Ishikawa (cell line): ENCODE measurements around the gene LMAN1L.

Experiments
- CEBPB ChIP-seq: IDR thresholded peaks from 2 replicates; pipeline ENCODE4 v1.6.1; 2012
- CREB1 ChIP-seq: IDR thresholded peaks from 2 replicates; pipeline ENCODE4 v1.6.1; 2012; ENCODE audit warnings: low read depth
- EGR1 ChIP-seq: IDR thresholded peaks from 2 replicates; pipeline ENCODE4 v1.6.1; 2012
- EP300 ChIP-seq: IDR thresholded peaks from 2 replicates; pipeline ENCODE4 v1.6.1; 2012; ENCODE audit warnings: borderline replicate concordance
- FOXM1 ChIP-seq: IDR thresholded peaks from 2 replicates; pipeline ENCODE4 v1.6.1; 2012; ENCODE audit warnings: low read depth, borderline replicate concordance
- NFIC ChIP-seq: IDR thresholded peaks from 2 replicates; pipeline ENCODE4 v1.6.1; 2012
- RAD21 ChIP-seq: IDR thresholded peaks from 2 replicates; pipeline ENCODE4 v1.6.1; 2012; ENCODE audit warnings: low read depth
- TAF1 ChIP-seq: IDR thresholded peaks from 2 replicates; pipeline ENCODE4 v1.6.1; 2012; ENCODE audit warnings: low read depth, mild to moderate bottlenecking
- TCF12 ChIP-seq: IDR thresholded peaks from 2 replicates; pipeline ENCODE4 v1.6.1; 2012; ENCODE audit warnings: low read depth
- TEAD4 ChIP-seq: IDR thresholded peaks from 2 replicates; pipeline ENCODE4 v1.6.1; 2012
- YY1 ChIP-seq: IDR thresholded peaks from 2 replicates; pipeline ENCODE4 v1.6.1; 2012; ENCODE audit warnings: low read depth
- ZBTB7A ChIP-seq: IDR thresholded peaks from 2 replicates; pipeline ENCODE4 v1.6.1; 2012; ENCODE audit warnings: low read depth
- TF ChIP-seq, protein P1 (sequence below): IDR thresholded peaks from 2 replicates; pipeline ENCODE4 v1.6.1; 2012
- TF ChIP-seq, protein P2 (sequence below): IDR thresholded peaks from 2 replicates; pipeline ENCODE4 v1.6.1; 2012; ENCODE audit warnings: low read depth, mild to moderate bottlenecking
- TF ChIP-seq, protein P3 (sequence below): IDR thresholded peaks from 2 replicates; pipeline ENCODE4 v1.6.1; 2012

LMAN1L gene

DNA sequence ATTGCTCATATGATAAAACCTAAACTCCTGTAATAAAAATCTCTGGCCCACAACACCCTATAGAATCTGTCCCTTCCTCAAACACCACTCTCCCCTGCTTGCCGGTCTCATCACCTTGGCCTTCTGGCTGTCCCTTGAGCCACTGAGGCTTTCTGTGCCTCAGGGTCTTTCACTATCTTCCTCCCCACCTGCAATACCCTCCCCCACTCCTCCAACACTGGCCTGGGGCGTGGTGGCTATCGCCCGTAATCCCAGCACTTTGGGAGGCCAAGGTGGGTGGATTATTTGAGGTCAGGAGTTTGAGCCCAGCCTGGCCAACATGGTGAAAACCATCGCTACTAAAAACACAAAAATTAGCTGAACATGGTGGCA is 34.0 kb upstream of the LMAN1L start:
- TF ChIP-seq CEBPB (no peak), TCF12 (no peak)
- TF ChIP-seq, protein P1, sequence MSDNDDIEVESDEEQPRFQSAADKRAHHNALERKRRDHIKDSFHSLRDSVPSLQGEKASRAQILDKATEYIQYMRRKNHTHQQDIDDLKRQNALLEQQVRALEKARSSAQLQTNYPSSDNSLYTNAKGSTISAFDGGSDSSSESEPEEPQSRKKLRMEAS = no peak

DNA sequence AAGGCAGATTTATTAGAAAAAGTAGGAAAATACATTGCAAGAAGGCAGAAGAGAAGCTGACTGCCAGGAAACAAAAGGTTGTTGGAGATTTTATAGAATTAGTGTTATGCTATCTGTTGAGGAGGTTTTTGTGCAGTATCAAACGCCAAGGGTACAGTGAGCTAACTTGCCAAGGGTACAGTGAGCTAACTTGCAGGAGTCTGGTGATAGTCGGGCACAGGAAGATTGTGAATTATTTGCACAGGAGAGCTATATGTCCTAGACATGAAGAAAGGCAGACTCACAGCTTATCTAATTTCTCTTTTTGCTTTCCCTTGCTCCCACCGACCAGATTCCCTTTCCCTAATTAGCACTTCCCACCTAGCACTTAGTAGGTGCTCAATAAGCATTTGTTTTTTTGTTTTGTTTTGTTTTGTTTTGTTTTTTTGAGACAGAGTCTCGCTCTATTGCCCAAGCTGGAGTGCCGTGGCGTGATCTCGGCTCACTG is 33.4 kb upstream of the LMAN1L start:
- TF ChIP-seq YY1 = no peak
- TF ChIP-seq, protein P2, sequence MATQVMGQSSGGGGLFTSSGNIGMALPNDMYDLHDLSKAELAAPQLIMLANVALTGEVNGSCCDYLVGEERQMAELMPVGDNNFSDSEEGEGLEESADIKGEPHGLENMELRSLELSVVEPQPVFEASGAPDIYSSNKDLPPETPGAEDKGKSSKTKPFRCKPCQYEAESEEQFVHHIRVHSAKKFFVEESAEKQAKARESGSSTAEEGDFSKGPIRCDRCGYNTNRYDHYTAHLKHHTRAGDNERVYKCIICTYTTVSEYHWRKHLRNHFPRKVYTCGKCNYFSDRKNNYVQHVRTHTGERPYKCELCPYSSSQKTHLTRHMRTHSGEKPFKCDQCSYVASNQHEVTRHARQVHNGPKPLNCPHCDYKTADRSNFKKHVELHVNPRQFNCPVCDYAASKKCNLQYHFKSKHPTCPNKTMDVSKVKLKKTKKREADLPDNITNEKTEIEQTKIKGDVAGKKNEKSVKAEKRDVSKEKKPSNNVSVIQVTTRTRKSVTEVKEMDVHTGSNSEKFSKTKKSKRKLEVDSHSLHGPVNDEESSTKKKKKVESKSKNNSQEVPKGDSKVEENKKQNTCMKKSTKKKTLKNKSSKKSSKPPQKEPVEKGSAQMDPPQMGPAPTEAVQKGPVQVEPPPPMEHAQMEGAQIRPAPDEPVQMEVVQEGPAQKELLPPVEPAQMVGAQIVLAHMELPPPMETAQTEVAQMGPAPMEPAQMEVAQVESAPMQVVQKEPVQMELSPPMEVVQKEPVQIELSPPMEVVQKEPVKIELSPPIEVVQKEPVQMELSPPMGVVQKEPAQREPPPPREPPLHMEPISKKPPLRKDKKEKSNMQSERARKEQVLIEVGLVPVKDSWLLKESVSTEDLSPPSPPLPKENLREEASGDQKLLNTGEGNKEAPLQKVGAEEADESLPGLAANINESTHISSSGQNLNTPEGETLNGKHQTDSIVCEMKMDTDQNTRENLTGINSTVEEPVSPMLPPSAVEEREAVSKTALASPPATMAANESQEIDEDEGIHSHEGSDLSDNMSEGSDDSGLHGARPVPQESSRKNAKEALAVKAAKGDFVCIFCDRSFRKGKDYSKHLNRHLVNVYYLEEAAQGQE = no peak
- no peak for TF ChIP-seq CREB1
- no peak for TF ChIP-seq RAD21
- no peak for TF ChIP-seq TCF12
- TF ChIP-seq CEBPB = no peak
- TF ChIP-seq TEAD4 = no peak
- no peak for TF ChIP-seq NFIC

DNA sequence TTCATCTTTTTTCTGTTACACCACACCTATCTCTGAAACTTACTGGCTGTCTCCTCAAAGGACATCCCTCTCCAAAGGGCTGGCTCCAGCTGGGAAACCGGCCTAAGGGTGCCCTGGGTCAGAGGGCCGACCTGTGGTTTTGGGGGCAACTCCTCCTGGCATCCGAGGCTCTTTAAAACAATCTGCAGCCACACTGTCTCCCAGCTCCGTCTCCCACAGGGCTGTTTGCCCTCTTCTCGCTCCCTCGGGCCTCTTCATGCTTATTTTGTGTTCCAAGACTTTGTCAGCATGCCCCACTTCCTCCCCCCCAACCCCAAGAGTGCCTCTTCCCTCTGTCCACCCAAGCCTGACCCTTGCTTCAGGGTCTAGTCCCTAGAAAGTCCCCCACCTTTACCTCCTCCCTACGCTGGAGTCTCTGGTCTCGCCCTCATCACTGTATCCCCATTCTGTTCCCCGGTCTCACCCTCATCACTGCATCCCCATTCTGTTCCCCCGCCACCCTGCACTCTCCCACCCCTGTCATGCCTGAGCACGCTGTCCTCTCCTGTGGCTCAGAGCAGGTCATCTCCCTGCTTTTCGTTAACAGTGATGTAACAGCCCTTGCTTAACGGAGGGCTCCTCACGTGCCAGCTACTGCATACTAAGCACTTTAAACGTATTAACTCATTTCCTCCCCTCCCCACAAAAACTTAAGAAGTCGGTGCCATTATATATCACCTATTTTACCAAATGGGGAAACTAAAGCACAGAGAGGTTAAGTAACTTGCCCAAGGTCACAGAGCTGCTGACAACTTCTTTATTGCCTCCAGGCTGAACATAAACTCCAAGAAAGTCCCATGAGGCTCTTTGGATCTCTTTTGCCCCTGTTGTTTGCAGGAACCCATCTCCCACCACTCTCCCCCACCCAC is 31.9 kb upstream of the LMAN1L start:
- TF ChIP-seq YY1 = no peak

DNA sequence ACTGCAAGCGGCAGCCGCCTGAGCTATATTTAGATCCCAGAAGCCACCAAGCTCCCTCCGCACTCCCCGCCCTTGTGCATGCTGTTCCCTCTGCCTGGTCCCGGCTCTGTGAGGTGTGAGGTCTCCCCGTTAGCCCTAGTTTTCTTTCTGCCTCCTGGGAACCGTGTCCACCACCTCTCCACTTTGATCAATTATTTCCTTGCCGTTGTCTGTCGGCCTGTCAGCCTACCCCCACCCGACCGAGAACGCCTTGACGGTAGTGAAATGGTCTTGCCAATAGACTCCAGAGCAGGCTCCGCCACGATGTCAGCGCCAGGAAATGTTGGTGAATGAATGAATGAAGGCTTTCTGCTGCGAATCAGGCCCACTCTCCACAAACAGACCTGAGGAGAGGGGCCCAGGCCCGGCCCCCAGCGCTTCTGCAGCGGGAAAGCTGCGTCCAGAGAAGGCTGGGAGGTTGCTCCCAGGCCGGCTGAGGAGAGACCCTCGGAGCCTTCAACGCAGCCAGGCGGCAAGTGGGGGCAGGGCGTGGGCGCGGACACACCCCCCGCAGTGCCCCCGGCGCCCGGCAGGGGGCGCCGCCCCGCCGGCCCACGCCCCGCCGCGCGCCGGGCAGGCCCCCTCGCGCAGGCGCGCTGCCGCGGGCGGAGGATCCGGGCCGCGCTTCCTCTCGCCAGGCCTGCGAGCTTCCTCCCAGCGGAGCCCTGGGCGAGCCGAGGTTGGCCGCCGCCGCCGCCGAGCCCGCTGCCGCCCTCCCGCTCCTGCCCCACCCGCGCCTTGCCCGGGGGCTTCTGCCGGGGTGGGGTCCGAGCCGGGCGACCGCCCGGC is 31.0 kb upstream of the LMAN1L start, which contains the start of gene CSK:
CSK (plus strand) TSS at position 650 of the 828 bp plus-strand sequence. CDS start 16,218 bp downstream, outside the sequence.
- TF ChIP-seq TEAD4 = no peak
- peak; percentile 63; the same call in 1 of the 2 replicates for TF ChIP-seq EGR1
- TF ChIP-seq TCF12 = no peak
- TF ChIP-seq RAD21 = peak; percentile 17; the same call in 1 of the 2 replicates
- no peak for TF ChIP-seq FOXM1
- 0 out of 2 replicates have a peak, but pooled peaks have one; percentile 48 for TF ChIP-seq TAF1
- TF ChIP-seq, protein P3, sequence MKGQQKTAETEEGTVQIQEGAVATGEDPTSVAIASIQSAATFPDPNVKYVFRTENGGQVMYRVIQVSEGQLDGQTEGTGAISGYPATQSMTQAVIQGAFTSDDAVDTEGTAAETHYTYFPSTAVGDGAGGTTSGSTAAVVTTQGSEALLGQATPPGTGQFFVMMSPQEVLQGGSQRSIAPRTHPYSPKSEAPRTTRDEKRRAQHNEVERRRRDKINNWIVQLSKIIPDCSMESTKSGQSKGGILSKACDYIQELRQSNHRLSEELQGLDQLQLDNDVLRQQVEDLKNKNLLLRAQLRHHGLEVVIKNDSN = no peak
- no peak for TF ChIP-seq CEBPB
- TF ChIP-seq, protein P2 = no peak
- TF ChIP-seq YY1 = no peak
- no peak for TF ChIP-seq EP300
- TF ChIP-seq NFIC = no peak
- TF ChIP-seq, protein P1 = 0 out of 2 replicates have a peak, but pooled peaks have one; percentile 5
- TF ChIP-seq CREB1 = no peak
- no peak for TF ChIP-seq ZBTB7A

DNA sequence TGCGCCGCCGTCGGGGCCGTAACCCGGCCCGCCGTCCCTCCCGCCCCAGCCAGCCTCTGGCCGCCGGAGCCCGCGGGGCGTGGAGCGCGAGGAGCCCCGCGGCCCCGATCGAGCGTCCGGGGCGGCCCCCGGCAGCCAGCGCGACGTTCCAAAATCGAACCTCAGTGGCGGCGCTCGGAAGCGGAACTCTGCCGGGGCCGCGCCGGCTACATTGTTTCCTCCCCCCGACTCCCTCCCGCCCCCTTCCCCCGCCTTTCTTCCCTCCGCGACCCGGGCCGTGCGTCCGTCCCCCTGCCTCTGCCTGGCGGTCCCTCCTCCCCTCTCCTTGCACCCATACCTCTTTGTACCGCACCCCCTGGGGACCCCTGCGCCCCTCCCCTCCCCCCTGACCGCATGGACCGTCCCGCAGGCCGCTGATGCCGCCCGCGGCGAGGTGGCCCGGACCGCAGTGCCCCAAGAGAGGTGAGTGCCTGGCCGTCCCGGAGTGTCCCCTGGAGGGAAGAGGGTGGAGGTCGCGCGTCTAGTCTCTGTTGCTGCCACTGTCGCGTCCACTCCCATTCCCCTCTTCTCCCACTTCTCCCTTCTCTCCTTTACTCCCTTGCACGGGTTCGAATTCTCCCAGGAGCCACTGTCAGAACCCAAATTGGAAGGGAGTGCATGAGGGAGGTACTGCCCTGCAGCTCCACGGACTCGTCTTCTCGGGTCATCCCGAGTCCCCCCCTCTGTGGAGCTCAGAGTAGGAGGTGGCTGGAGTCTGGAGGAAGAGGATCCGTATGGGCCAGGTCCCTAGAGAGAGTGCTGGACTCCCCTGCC is 30.2 kb upstream of the LMAN1L start:
- TF ChIP-seq TEAD4 (no peak), YY1 (no peak), ZBTB7A (peak; percentile 90)
- TF ChIP-seq, protein P3 = no peak
- TF ChIP-seq, protein P1 = peak; percentile 49; the same call in 1 of the 2 replicates
- TF ChIP-seq, protein P2 = no peak
